H1 (cell line): ENCODE results near the gene GRID1. TPM values are rescaled to one million over a fixed set of nuclear protein-coding genes. Genes with fewer than 3 reads are reported as not detected.

Experiments used
- ASH2L ChIP-seq: fragments of 200-600, 300-600 bp; sonication (generic); IDR thresholded peaks from one replicate; pipeline ENCODE4 v1.7.1; 2017; ENCODE audit warnings: low read length
- CHD1 ChIP-seq: IDR thresholded peaks from 2 replicates; pipeline ENCODE4 v1.6.1; 2012; ENCODE audit warnings: low read depth, low read length, improper control_type of control experiment
- SAP30 ChIP-seq: fragments of 300-600 bp; sonication (generic); IDR thresholded peaks from 2 replicates; pipeline ENCODE4 v1.7.1; 2012; ENCODE audit warnings: low read length, moderate library complexity, mild to moderate bottlenecking, inconsistent platforms; ENCODE audit not compliant: insufficient read depth, insufficient replicate concordance
- SP2 ChIP-seq: IDR thresholded peaks from 2 replicates; pipeline ENCODE4 v1.6.1; 2012; ENCODE audit warnings: mild to moderate bottlenecking, low read length, inconsistent platforms
- polyA plus RNA-seq, 7 experiments: library from polyadenylated mRNA; depleted of rRNA in 3 of 7; stranded (reverse) in 5 of 7; unstranded in 2 of 7; fragments of >200 nt in 5 of 7; fragments of 200-250 nt in 2 of 7; gene quantifications; 1 replicate in 5 of 7; 2 replicates in 1 of 7; 4 replicates in 1 of 7; pipeline versions ENCODE4 v1.2.1 to v1.2.3, GENCODE V29; 2011 to 2013; ENCODE audit warnings: missing spikeins in 2 of 7, mixed read lengths in 2 of 7
- total RNA-seq: library from RNA; stranded (reverse); fragmentation: NEBNext Ultra II Directional; extraction: Animal tissue kit (Norgen Biotek cat#: 25700); gene quantifications from 2 replicates; pipeline ENCODE4 v1.2.1, GENCODE V29; 2021

The GRID1 gene
- total and polyA plus RNA-seq, 2 of the 8 experiments (the other 6 are each of a cell fraction or from before 2014, with no cell fraction given), result 0.22 to 0.30 TPM

- TF ChIP-seq SP2 (no peak), CHD1 (no peak), SAP30 (no peak), ASH2L (no peak)
- TF ChIP-seq, all 59 proteins: peak for 0
Observed at GRCh38 chr10:86001521-86001920, 365.1 kb downstream of the GRID1 start (continued).
